Kidney glomerular epithelial cell (primary cell): Measurements from ENCODE around the gene TMEM130.

Experiments used
- DNase-seq: peaks from one replicate; lab custom pipeline; 2025; lab: John Stamatoyannopoulos, UW

The TMEM130 gene

GRCh38 chr7:98869597-98870120 lies at the start of gene TMEM130:
TMEM130 (minus strand) TSS chr7:98870014; CDS start chr7:98869861, 153 bp downstream.
- DNase-seq = no peak

- no peak for DNase-seq
These were observed 47.5 kb upstream of the TMEM130 start for GRCh38 chr7:98917331-98917730.

GRCh38 chr7:98913612-98914011 lies 43.8 kb upstream of the TMEM130 start:
- no peak for DNase-seq

- no peak for DNase-seq
These were observed 43.2 kb upstream of the TMEM130 start for GRCh38 chr7:98913026-98913425.

- DNase-seq = no peak
These were observed 42.1 kb upstream of the TMEM130 start for GRCh38 chr7:98911916-98912315.

- DNase-seq = no peak
These were observed 40.6 kb upstream of the TMEM130 start for GRCh38 chr7:98910427-98910826.

- no peak for DNase-seq
These were observed 39.7 kb upstream of the TMEM130 start for GRCh38 chr7:98909487-98909886.

GRCh38 chr7:98908585-98908984 lies 38.8 kb upstream of the TMEM130 start:
- no peak for DNase-seq

GRCh38 chr7:98907570-98907969 lies 37.8 kb upstream of the TMEM130 start:
- no peak for DNase-seq

GRCh38 chr7:98903246-98903645 lies 33.4 kb upstream of the TMEM130 start:
- no peak for DNase-seq

GRCh38 chr7:98902523-98902922 lies 32.7 kb upstream of the TMEM130 start:
- DNase-seq = no peak

- DNase-seq = no peak
These were observed 31.0 kb upstream of the TMEM130 start for GRCh38 chr7:98900815-98901214.

GRCh38 chr7:98899816-98900215 lies 30.0 kb upstream of the TMEM130 start:
- no peak for DNase-seq

- no peak for DNase-seq
These were observed 22.8 kb upstream of the TMEM130 start for GRCh38 chr7:98892609-98893008.

GRCh38 chr7:98887038-98887437 lies 17.2 kb upstream of the TMEM130 start:
- DNase-seq = no peak

- no peak for DNase-seq
These were observed 14.6 kb upstream of the TMEM130 start for GRCh38 chr7:98884416-98884815.

- DNase-seq = no peak
These were observed 11.9 kb upstream of the TMEM130 start for GRCh38 chr7:98881561-98882315.

GRCh38 chr7:98880485-98880884 lies 10.7 kb upstream of the TMEM130 start:
- no peak for DNase-seq

GRCh38 chr7:98879979-98880315 lies 10.1 kb upstream of the TMEM130 start:
- no peak for DNase-seq

GRCh38 chr7:98879198-98879978 lies 9.6 kb upstream of the TMEM130 start:
- DNase-seq = peak; percentile 37

- DNase-seq = peak; percentile 41
These were observed 8.8 kb upstream of the TMEM130 start, which contains the start of gene TRRAP for GRCh38 chr7:98878365-98879197. TRRAP (plus strand) TSS chr7:98878532; CDS start chr7:98881151, 2,619 bp downstream.

GRCh38 chr7:98877692-98878364 lies 8.0 kb upstream of the TMEM130 start:
- DNase-seq = no peak
